GM12865 (cell line): ENCODE data around the gene MBD4.

Experiments
- DNase-seq: peaks from one replicate; pipeline ENCODE4 v3.0.0; 2010; ENCODE audit warnings: low read depth
- H3K4me3 ChIP-seq: 2 replicates; pipeline ENCODE4 v1.5.1; 2011; ENCODE audit warnings: mild to moderate bottlenecking, low read depth, low read length, control low read depth
- CTCF ChIP-seq: IDR thresholded peaks from 2 replicates; pipeline ENCODE4 v1.5.1; 2011; ENCODE audit warnings: low read length, control low read depth, low read depth, inconsistent platforms; ENCODE audit not compliant: insufficient read depth; ENCODE audit errors: missing control alignments

Gene MBD4

GRCh38 chr3:129410971-129411370, 28.8 kb downstream of the MBD4 start:
- TF ChIP-seq CTCF, result no peak
- no peak for DNase-seq
- no peak overlapping the region for H3K4me3 ChIP-seq

GRCh38 chr3:129409541-129409940, 30.2 kb downstream of the MBD4 start:
- H3K4me3 ChIP-seq, result no peak overlapping the region
- DNase-seq, result no peak
- TF ChIP-seq CTCF, result no peak

- TF ChIP-seq CTCF, result no peak
- DNase-seq, result peak; percentile 45
- no peak overlapping the region for H3K4me3 ChIP-seq
Measured at GRCh38 chr3:129404610-129405009, 35.1 kb downstream of the MBD4 start.

- no peak for DNase-seq
- H3K4me3 ChIP-seq, result no peak overlapping the region
- TF ChIP-seq CTCF, result no peak
Measured at GRCh38 chr3:129404130-129404529, 35.6 kb downstream of the MBD4 start.

GRCh38 chr3:129403450-129403849, 36.3 kb downstream of the MBD4 start:
- no peak overlapping the region for H3K4me3 ChIP-seq
- no peak for TF ChIP-seq CTCF
- DNase-seq, result no peak

- TF ChIP-seq CTCF, result no peak
- no peak overlapping the region for H3K4me3 ChIP-seq
- DNase-seq, result no peak
Measured at GRCh38 chr3:129402616-129403015, 37.1 kb downstream of the MBD4 start.

GRCh38 chr3:129402210-129402609, 37.5 kb downstream of the MBD4 start:
- TF ChIP-seq CTCF, result no peak
- no peak for DNase-seq
- no peak overlapping the region for H3K4me3 ChIP-seq
